ENCODE measurements around the gene GSKIP.

GRCh38 chr14:96422992-96423391, 59.7 kb downstream of the GSKIP start:
- TF ChIP-seq EZH2phosphoT487 (IDR thresholded peaks at IDR 0.05; ENCODE audit: insufficient read depth, low read depth) (no peak), EZH2 (IDR thresholded peaks at IDR 0.05; ENCODE audit: insufficient read depth, poor library complexity, severe bottlenecking) (no peak)
